Stimulated activated CD4-positive, alpha-beta T cell treated with anti-CD3 and anti-CD28 coated beads, Interleukin-4, amount 100 ng/mL, for 4 hours (primary cell): ENCODE data around the gene RNPEPL1.
"Not testable (repeated sequence)": the region's sequence is repeated elsewhere in the genome, so short reads cannot be mapped to it uniquely, and the experiment has no call there.

ENCODE experiments used
- DNase-seq, 2 experiments: peaks; one replicate each; pipeline ENCODE4 v3.0.0-alpha.2; 2020

RNPEPL1 gene

DNA sequence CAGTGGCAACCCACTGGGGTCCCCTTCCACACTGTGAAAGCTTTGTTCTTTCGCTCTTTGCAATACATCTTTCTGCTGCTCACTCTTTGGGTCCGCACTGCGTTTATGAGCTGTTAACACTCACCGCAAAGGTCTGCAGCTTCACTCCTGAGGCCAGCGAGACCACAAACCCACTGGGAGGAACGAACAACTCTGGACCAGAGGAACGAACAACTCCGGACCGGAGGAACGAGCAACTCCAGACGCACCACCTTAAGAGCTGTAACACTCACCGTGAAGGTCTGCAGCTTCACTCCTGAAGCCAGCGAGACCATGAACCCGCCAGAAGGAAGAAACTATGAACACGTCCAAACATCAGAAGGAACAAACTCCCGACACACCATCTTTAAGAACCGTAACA is 29.2 kb upstream of the RNPEPL1 start:
- not testable (repeated sequence) for DNase-seq

DNA sequence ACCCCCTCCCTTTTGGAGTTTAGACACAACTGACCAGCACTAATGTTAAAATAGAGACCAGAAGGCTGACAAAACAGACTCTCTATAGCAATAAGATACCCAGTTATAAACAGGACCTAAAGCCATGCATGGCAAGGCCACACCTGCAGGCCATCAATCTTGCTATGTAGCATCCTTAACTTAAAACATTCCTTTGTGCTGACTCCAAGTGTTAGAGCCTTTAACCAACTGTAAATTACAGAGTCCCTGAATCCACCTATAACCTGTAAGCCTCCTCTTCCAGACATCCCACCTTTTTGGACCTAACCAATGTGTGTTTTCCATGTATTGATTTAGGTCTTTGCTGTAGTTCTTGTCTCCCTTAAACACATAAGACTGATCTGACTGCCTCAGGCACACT is 28.4 kb upstream of the RNPEPL1 start:
- DNase-seq = no peak

DNA sequence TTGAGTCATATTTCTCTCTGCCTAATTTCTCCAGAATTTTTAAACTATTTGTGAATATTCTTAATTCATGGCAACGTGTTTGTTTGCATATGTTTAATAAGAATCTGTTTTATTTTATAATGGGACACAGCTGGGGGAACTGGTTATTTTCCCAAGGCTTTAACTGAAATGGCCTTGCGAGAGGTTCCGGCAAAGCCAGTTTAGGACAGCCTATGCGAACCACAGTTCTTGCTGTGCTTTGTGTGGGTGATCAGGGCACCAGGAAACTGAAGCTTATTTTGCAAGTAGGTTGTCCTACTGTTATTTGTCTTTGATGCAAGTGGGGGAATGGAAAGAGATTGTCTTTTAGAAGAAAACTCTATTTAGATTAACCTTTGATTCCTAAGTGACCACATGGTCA is 17.0 kb upstream of the RNPEPL1 start:
- DNase-seq = no peak

DNA sequence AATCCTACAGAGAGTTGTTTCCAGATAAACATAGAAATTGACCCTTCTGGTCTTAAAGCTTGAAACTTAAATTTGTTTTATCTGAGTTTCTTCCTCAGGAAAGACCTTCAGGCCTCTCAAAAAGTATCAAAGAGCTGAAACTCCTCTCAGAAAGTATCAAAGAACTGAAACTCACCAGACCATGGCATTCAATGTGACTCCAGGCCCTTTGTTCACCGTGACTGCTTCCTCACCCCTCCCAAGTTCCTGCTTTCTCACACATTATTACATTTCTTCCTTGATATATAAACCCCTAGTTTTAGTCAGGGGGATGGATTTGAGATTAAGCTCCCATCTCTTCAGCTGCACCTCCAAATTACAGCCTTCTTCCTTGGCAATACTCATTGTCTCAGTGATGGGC is 16.5 kb upstream of the RNPEPL1 start:
- no peak for DNase-seq

DNA sequence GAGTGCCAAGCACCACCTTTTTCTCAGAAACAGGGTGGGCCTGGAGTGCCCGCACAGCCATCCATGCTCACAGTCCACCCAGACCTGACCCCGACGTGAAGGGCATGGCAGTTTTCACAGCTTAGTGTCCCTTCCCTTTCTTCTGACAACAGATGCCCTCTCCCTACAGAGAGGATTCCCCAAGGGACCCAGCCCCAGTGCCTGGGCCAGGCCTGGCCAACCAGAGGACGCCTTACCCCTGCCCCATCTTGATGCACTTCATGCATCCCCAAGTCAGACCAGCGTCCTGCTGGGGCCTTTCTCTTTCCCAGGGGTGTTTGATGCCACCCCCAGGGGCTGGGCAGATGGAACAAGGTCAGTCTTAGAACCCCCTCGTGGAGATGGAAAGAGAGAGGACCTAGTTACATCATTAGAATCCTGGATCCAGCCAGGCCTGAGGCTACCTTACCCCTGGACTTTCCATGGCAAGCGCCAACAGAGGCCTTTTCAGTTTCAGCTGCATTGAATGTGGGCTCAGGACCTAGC is 14.3 kb upstream of the RNPEPL1 start:
- DNase-seq = no peak

DNA sequence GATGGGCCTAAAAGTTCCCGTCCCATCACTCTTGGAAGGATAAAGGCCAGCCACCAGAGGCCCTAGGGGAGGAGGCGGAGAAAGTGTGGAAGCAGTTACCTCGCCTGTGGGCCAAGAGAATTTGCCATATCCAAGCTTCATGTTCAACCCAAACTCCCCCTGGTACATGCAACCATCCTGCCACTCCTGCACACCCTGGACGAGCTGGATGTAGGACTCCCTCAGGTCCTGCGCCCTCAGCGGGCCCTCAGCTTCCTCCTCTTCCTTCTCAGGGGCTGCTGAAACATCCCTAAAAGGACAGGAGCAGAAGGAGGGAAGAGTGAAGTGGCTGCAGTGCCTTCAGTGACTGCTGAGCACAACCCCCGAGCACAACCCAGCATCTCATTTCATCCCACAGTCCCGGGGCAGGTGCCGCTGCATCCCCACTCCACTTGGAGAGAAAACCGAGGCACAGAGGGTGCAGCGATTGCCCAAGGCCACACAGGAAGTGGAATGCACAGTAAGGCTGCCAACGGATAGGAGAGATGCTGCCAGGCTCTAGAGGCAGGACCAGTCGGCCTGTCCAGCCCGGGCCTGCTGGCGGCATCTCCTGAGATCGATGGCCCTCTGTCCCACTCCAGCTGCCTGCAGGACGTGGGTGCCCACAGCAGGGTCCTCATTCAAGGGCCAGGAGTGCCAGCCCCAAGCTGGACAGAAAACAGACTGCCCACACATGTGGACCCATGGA is 13.4 kb upstream of the RNPEPL1 start:
- DNase-seq = no peak

DNA sequence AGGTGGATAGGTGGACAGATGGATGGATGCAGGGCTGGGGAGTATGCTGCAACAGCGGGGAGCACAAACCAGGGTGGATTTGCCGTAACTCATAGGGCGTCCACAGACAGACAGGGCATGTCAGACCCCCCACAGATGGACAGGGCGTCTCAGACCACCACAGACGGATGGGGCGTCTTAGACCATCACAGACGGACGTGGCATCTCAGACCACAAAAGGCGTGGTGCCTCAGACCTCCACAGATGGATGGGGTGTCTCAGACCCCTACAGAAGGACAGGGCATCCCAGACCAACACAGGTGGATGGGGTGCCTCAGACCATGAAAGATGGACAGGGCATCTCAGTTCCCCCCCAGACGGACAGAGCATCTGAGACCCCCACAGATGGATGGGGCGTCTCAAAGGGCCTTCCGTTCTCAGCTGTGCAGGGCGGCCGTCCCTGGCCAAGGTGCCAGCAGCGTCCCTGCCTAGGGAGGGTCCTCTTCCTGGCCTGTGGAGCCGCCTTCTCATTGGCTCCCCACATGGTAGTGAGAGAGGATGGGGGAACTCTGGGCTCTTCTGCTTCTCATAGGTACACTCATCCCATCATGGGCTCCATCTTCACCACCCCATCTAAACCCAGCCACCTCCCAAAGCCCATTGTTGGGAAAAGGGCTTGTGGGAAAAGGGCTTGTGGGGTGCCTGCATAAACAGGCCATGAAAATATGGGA is 12.6 kb upstream of the RNPEPL1 start:
- no peak for DNase-seq

DNA sequence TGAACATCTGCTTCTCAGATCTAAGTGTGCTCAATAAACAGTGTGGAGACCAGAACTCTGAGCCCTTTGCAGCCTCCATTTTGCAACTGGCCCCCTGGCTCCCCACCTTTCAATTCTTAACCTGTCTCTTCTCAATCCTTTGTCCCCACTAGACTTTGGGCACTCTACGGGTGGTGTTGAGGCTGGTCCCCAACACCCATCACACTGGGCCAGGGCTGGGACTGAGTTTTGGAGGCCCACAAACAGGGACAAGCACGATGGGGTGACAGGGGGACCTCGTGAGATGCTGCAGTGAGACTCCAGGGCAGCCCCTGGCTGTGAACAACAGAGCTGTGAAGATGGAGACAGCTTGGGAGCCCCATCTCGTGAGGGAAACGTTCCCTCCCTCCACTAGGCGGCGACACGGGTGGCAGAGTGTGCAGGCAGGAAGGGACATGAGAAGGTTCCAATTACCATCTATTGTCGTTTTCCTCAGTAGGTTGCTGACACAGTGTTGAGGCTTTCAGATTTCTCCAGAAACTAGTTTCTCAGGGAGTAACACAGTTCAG is 11.7 kb upstream of the RNPEPL1 start:
- DNase-seq = peak; percentile 59 to 66

DNA sequence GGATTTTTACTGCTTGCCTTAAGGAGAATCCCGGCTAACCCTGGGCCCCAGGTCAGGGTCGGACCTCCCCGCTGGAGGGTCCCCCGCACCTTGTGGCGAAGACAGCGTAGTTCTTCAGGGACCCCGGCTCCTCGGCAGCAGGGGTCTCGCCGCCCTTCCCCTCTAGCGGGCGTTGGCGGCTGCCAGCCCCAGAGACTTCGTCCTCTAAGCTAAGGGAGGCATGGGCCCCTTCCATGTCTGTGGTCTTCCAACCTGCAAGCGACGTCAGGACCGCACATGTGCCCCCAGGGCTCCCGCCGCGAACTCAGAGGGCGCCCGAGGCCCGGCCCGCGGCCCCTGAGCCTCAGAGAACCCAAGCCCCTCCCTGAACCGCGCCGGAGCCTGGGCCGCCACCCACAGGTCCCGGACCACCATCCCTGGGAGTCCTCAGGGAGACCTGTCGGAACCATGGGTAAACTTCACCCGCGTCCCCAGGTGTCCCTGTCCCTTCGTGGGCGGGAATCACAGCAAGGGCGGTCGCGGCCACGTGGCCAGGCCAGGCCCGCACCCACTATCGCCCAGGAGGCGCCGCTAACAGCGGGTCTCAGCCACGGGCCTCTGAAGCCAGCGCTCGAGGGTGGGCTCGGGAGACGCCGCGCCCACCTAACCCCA is 11.1 kb upstream of the RNPEPL1 start:
- DNase-seq = no peak

DNA sequence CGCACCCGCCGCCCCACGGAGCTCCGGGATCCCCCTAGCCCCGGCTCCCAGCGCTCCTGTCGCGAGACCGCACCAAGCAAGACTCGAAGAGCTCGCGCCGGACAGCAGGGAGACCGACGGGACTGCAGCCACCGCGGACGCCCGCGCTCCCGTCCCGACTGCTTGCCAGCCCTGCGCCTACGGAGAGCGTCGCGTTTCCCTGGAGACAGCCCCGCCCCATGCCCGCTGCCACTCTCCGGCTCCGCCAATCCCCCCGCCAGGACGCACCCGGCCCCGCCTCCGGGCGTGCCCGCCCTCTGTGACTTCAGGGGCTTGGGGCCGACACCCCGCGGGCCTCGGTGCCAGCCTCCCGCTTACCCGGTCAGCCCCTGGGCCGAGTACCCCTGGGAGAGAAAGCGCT is 10.5 kb upstream of the RNPEPL1 start, which contains the start of gene ANKMY1:
TSS of gene ANKMY1 (minus strand) at position 181 of the 400 bp plus-strand sequence. CDS start 653 bp downstream, outside the sequence.
- peak; percentile 66 to 67 for DNase-seq

DNA sequence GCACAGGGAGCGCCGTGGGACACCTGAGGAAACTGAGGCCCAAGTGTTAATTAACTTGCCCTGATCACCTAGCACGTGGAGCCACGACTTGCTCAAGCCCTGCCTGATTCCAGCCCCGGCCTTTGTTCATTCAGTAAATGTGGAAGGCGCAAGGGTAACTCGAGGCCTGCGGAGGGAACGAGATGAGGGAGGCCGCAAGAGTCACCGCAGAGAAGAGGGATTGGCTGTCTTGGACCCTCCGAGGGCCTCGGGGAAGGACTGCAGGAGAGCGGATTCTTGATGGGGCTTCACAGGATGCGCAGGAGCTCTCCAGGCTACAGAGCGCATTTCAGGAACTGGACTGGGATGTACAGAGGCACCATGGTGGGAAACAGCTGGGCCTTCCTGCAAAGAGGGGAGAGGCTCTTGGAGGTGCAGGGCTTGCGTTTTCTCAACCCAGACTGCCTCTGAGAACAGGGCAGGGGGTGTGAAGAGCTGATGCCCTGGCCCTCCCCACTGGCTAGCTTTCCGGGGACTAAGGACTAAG is 10.0 kb upstream of the RNPEPL1 start:
- DNase-seq = no peak

DNA sequence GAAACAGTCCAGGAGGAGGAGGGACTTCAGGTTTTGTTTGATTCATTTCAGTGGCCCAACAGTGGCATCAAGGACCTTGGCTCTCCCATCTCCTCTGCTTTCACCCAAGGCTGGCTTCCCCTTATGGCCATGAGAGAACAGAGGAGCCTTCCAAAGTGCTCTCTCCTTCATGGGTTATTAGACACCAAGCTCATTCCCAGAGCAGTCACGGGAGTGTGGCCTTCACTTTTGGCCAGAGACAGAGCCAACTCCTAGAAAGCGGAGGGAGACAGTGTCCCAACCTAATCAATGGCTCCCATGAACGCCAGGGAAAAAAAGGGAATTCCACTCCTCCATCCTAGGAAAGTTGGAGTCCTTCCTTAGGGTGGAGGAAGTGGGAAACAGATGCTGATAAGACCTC is 9.0 kb upstream of the RNPEPL1 start:
- no peak for DNase-seq

DNA sequence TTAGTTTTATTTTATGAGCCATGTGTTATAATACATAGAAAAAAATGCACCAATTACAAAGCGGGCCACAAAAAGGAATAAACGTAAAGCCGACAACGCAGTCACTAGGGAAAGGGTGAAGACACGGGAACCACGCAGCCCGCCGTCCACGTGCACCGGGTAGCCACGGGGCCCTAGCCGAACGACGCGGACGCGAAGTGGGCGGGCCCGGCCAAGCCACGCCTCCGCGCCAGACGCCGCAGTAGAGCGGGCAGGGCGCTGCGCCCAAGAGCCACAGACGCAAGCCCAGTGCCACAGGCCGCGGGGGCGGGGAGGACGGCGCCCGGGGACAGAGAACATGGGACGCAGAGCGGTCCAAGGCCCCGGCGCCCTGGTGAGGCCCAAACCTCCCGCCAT is 8.2 kb upstream of the RNPEPL1 start, which contains the start of gene DUSP28:
TSS of gene DUSP28 (plus strand) at position 274 of the 396 bp plus-strand sequence. CDS start 328 bp downstream, outside the sequence.
- DNase-seq = peak; percentile 88 to 90

DNA sequence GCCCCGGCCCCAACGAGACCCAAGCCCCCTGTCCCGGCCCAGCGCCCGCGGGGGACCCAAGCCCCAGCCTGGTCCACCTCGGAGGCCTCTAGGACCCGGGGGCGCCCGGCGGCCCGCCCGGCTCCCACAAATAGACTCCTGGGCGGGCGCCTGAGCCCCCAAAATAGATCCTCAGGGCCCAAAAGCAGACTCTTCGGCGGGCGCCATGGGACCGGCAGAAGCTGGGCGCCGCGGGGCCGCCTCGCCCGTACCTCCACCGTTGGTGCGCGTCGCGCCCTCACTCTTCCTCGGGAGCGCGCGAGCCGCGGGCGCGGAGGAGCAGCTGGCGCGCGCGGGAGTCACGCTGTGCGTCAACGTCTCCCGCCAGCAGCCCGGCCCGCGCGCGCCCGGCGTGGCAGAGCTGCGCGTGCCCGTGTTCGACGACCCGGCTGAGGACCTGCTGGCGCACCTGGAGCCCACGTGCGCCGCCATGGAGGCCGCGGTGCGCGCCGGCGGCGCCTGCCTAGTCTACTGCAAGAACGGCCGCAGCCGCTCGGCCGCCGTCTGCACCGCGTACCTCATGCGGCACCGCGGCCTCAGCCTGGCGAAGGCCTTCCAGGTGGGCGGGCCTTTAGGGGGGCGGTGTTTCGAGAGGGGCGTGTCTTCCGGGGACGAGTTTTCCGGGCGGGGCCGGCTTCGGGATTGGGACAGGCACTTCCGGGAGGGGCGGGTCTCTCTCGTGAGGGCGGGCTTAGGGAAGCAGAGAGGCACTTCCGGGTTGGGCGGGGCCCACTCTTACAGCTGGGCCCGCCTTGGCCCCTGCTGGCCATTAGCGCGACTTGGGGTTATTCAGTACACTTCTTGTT is 7.6 kb upstream of the RNPEPL1 start:
- DNase-seq = peak; percentile 99 to 100

DNA sequence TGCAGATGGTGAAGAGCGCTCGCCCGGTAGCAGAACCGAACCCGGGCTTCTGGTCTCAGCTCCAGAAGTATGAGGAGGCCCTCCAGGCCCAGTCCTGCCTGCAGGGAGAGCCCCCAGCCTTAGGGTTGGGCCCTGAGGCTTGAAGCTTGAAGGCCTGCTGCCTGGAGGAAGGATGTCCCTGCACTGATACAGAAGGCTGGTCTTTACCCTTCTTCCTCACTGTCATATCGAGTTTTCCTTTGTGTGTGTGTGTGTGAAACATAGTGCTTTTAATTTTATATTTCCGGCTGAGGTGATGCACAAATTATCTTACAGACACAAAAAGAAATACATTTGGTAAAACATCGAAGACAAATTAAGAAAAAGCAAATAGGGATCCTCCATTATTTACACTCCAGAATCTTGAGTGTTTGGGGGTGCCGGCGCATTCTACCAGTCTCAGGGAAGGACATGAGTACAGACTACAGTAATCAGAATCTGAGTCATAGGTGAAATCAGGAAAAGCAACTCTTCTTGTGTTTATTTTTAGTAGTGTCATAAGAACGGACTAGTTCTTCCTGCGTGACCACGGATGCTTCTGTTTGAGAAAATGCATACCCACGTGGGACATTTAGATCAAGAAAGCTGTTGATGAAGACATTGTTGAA is 6.8 kb upstream of the RNPEPL1 start:
- no peak for DNase-seq

DNA sequence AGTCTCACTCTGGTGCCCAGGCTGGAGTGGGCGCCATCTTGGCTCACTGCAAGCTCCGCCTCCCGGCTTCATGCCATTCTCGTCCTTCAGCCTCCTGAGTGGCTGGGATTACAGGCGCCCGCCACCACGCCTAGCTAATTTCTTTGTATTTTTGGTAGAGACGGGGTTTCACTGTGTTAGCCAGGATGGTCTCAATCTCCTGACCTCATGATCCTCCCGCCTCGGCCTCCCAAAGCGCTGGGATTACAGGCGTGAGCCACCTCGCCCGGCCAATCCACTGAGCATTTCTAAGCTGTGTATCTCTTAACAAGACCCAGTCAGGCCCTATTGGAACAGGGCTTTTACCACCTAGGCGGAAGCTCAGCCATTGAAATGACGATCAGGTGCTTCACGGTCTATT is 5.1 kb upstream of the RNPEPL1 start:
- DNase-seq = not testable (repeated sequence)

DNA sequence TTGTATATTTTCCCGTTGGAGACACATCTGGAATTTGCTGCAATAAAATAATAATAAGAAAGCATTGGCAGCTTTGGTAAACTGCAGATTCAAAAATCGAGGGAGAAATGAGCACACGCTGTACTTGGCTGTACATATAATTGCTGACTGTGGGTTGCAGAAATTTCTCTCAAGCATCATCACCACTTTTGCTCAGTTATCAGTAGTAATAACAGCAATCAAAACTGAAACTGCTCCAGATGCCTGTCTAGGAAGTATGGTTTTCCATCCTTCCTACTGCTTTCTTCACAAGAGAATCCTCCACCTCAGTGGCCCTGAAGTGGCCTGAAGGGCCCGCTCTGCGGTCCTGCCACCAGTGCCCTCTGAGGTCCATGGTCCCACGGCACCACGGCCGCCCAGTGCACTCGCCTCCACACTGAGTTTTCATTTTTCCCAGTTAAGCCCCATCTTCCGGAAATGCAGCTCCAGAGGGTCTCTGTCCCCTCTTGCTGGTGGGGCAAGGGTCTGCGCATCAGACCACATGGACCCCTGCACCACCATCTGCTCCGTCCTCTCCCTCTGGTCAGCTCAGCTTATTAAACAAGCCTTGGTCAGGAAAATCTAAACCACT is 4.2 kb upstream of the RNPEPL1 start:
- DNase-seq = no peak

DNA sequence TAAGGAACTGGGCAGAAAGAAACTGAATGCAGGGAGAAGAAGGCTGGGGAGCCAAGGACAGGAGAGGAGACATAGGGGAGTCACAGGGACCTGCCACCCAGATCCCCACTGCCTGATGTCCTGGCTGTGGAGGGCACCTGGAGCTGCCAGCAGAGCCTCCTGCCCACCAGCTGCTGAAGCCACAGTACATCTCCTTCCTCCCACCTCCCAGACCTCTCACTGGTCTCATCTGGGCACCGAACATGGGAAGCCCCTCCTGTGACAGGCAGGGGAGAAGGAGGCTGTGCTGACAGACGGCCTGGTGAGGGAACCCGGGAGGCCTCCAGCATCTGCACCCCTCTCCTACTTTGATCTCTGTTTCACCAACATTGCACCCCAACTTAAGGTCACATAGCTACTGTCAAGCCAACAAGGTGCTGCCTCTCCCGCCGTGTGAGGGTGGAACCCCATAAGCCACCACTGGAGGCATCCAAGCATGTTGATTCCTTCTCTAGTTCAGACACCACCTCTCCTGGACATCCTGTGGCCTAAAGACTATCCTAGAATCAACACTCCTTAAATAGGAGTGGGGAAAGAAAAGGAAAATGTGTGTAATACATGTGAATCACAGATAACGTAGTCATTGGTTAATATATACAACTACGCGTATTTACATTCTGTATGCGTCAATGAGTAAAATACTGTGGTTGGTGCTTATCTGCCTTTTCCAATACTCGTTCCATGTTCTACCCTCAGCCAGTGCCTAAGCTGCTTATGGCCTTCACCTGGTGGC is 3.5 kb upstream of the RNPEPL1 start:
- no peak for DNase-seq

DNA sequence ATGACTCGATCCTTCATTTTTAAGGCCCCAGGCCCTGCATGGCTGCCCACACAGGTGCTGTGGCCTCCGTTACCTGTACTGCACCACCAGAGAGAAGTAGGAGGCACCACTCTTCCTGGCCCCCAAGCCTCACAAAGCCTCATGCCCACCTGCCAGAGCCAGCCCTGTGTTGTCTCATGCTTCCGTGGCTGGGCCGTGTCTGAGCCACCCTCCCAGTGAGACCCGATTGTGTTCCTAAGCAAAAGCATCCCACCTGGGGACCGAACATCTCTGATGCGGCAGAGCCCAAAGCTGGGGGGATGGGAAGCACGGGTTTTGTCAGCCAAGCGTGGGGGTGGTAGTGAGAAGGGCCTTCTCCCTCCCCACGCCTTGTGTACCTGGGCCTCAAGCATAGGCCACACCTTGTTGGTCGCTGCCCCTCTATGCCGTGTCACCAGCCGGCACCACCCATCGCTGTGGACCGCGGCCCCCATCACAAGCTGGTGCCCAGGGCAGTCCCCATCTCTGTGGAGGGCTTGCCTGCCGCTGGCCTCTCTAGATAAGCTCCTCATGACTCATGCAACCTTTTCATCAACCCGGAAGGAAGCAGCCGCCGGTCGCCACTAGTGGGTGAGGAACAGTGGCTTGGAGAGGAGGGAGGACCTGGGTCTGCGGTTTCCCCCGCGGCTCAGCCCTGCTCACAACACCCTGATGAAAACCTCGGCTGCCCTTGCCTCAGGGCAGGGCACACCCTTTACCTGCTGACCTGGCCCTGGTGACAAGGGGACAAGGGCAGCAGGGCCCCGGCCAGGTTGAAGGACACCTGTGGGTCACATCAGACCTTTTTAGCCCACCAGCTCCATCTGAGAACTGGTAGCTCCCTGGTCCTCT is 2.7 kb upstream of the RNPEPL1 start:
- DNase-seq = peak; percentile 79 to 90
